HG03442 (cell line): ENCODE data around the gene NAALADL2.

Experiments used
- ATAC-seq: cut with Tn5 transposase; IDR thresholded peaks from one replicate; pipeline ENCODE4 v1.9.1; 2021; ENCODE audit warnings: mild to moderate bottlenecking, moderate library complexity; ENCODE audit not compliant: unreplicated experiment

The NAALADL2 gene

DNA sequence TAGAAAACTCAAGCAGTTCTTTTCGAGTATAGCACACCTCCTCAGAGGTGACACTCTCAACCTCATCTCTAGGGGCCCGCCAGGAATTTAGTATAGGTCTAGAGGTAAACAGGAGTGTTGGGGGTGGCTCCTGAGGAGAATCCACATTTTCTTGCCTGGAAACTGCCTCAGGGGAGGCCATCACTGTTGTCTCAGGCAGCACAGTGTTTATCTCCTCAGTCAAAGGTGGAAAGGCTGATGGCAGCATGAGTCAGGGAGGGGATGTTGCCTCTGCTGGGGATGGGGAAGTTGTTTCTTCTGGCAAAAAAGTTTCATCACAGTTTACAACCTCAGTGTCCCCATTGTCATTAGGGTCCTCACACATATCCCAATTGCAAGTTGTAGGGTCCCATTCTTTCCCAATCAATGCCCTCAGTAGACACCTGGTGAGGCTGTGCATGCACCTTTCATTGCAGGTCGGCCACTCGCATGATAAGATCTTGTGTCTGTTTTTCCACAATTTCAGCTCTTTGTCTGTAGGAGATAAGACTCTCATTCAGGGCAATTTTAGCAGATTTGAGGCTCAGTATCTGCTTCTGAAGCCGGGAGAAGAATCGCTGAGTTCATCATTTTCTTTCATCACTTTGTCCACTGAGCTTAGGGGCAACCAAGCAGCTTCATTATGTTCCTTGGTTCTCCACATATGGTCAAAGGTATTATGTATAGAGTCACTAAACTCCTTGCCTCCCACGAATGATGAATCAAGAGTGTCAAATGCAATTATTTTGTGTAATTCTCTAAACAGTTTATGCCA lies 25.8 kb downstream of the NAALADL2 start:
- ATAC-seq, result no peak

DNA sequence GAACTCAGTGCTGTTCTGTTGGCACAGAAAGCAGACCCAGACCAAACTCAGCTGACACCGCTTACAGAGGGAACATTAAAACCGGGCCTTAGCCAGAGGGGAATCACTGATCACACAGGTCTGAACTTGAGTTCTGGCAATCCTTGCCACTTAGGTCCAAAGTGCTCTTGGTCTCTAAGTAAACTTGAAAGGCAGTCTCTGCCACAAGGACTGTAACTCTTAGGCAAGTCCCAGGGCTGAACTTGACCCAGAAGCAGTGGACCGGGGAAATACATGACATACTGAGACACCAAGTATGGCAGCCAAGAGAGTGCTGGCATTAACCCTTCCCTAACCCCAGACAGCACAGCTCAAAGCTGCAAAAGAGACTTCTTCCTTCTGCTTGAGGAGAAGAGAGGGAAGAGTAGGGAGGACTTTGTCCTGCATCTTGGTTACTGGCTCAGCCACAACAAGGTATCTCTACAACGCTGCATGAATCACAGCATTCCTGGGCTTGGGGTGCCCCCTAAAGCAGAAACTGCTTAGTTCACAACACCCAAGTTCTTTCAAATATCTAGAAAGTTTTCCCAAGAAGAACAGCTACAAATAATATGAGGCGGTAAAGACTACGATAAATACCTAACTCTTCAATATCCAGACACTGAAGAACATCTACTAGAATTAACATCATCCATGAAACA lies 32.5 kb downstream of the NAALADL2 start:
- no peak for ATAC-seq

- no peak for ATAC-seq
These were observed 47.9 kb downstream of the NAALADL2 start for GRCh38 chr3:174907027-174907426.

GRCh38 chr3:174907628-174908407 lies 48.7 kb downstream of the NAALADL2 start:
- ATAC-seq, result no peak

DNA sequence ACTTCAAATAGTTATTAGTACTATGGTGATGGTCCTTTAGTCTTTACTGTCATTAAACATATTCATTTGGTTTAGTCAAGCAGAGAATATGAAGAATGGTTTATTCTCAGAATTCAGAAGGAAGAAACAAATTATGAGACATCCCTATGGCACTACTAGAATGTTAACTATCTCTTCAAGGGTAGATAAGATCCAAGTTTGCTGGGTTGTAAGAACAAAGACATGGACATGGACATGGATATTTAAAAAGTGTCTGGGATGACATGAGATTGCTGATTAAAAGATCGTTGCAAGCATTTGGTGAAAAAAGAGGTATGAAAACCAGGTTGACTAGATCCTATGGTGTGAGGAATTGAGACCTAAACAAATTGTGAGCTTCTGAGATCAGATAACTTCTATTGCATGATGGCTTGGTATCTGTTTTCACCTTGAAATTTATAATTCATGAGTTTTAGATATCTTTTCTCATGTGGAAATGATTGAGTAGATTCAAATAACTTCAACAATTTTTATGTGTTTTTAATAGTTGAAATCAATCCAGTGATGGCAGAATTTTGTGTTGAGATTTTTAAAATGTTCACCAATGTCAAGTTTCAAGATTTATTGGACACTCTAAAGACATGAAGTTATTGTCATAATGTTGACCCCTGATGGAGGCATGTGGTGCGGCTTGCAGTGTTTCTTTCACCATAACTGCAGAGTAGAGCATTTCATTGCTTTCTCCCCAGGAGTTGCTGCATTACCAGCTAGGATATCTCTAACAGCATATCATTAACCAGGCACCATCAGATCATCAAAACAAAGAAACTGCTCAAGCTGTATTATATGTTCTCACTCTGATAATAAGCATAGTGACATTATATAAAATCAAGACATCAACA lies 72.6 kb downstream of the NAALADL2 start:
- no peak for ATAC-seq

DNA sequence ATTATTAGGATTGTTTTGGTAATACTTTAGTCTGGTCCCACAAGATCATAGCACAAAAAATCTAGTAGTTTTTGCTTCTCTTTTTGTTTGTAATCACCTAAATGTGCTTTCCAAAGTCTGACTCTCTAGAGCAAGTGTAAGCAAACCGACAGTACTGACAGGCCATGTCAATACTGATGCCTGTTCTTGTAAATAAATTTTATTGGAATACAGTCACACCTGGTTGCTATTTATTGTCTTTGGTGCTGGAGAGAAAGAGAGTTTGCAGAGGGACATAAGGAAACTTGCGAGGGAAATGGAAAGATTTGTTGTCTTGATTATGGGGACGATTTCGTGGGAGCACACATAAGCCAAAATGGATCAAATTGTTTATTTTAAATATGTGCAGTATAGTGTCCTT lies 77.5 kb downstream of the NAALADL2 start:
- ATAC-seq, result no peak

DNA sequence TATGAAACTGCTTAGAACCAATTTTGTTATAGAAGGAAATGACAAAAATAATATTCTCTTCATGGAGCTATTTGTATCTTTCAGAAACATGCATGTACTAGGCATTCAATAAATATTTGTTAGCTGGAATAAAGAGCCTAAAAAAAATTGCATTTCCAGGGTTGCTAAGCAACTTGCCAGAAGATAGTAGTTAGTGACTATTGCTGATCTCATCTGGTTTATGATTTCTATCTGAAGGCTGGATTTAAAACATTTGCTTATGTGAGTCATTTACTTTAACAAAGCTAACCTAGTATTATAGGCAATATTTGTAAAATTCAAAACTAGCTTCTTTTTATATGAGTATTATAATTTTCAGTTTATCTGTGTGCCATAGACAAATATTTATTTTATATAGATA lies 78.3 kb downstream of the NAALADL2 start:
- ATAC-seq, result no peak

GRCh38 chr3:174938102-174938501 lies 79.0 kb downstream of the NAALADL2 start:
- no peak for ATAC-seq

DNA sequence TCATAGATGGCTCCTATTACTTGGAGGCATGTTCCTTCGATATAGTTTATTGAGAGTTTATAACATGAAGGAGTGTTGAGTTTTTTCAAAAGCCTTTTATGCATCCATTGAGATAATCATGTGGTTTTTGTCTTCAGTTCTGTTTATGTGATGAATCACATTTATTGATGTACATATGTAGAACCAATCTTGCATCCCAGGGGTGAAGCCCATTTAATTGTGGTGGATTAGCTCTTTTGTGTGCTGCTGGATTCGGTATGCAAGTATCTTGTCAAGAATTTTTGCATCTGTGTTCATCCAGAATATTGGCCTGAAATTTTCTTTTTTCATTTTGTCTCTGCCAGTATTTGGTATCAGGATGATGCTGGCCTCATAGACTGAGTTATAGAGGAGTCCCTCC lies 81.0 kb downstream of the NAALADL2 start:
- no peak for ATAC-seq

- ATAC-seq, result no peak
These were observed 86.1 kb downstream of the NAALADL2 start for GRCh38 chr3:174945276-174945675.

DNA sequence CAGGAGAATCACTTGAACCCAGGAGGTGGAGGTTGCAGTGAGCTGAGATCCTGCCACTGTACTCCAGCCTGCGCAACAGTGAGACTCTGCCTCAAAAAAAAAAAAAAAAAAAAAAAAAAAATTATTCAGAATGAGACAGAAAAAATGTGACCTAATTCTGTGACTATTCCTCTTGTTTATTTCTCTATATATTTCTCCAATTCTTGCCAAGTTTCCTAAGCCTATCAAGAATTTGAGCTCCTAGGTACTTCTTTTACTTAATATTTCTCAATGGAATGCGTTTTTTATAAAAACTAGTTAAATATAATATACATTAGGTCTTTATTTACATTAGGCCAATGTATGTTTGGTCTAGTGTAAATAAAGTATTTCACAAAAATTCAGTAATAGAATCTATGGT lies 86.8 kb downstream of the NAALADL2 start:
- no peak for ATAC-seq

DNA sequence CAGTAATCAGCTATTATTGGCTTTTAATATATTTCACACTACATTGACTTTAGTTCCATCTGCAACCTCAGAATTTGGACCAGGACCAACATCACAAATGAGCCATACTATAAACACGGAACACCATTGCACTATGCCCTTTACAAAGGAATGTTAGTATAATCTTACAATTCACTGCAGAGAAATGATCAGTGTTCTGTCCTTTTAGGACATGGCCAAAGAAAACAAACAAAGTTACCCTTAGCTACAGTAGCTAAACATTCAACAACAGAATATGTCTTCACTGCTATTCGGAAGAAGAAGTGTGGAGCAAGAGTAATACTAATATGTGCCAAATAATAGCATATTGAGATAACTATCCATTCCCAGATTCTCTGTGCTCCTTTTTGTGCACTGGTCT lies 90.4 kb downstream of the NAALADL2 start:
- no peak for ATAC-seq

DNA sequence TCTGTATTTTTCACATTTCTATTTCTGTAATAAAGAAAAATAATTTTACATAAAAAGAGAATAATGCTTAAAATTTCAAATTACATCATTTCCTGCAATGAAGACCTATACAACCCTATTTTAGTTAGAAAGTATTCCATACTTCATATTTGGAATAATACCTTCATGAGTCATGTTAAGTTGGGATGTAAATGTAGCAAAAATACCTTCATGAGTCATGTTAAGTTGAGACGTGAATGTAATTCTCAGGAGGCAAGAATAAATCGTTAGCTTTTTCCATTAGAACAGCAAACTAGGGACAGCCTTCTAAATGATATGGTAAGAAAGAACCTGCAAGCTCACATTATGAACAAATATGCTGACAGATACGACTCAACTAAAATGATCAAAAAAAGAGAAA lies 91.9 kb downstream of the NAALADL2 start:
- ATAC-seq, result no peak

- ATAC-seq, result no peak
These were observed 92.4 kb downstream of the NAALADL2 start for GRCh38 chr3:174951498-174952005.

DNA sequence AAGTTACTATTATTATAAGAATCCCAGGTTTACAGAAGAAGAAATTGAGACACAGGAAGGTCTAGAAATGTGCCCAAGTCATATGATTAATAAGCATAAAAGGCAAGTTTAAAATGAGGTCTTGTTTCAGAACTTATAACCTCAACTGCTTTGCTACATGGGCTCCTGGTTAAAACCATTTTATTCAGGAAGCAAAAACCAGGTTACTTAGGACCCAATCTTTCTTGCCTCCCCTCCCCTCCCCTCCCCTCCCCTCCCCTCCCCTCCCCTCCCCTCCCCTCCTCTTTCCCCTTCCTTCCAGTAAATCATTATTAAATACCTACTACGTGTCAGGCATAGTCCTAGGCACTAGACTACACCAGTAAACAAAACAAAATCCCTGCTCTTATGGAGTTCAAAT lies 93.9 kb downstream of the NAALADL2 start:
- ATAC-seq, result no peak

GRCh38 chr3:174955513-174956016 lies 96.4 kb downstream of the NAALADL2 start:
- ATAC-seq, result no peak

DNA sequence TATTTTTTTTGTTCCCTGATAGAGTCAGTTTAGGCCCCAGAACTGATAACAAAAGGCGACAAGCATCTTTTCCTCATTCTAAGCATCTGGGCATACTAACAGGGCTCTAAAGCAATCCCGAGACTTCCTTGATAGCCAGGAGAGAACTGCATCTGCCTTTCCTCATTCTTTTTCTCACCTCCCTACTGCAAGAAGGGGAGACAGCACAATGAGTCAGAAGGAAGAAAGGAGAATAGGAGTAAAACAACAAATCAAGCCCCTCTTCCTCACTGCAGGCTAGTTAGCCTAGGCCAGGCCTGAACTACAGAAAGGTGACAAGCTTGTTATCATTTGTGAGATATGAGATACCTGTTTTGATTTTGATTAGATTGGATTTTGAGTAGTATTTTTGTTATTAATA lies 97.9 kb downstream of the NAALADL2 start:
- no peak for ATAC-seq

DNA sequence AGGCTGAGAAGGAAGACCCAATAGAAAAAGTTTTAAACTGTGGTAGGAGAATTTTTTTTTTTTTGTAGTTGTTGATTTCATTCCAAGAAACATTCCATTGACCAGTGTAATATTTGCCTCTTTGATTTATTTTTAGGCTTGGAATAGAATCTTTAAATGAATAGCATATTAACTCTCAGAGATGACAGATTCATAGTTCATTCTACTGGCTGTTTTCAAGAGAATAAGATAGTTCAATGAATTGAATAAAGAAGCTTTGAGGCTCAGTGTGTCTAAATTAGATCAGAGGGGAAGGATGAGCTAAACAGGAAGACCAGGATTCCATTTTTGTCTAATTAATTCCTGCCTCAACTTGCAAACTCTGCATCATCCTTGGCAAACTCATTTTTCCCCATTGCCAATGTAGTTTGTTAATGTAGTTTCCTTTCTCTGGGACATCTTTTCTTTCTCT lies 98.4 kb downstream of the NAALADL2 start:
- no peak for ATAC-seq

DNA sequence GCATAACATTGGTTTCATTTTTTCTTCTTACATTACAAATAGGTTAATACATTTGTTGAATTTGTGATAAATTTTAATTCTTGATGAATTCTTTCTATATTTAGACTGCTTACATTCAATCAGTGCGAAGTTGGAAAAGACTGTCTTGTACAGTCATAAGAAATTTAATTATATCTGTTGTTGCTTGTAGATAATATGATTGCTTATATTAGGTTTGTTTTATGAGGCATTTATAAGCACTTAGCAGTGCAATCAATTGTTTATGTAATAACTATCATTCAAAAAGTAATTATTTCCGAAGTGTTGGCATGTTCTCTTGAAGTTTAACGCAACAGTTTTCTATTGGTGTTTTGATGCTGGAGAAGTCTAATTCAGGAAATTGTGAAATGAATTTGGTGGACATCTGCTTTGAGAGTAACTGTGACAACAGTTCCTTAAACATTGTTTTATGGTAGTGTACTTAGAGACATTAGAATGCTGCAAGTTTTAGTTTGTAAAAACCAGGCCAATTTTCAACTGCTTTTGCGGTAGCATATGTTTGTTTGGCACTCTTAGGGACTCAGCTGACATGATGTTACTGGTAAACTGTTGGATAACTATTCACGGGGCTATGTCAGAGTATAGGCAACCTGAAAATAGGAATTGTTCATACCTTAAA lies 99.7 kb downstream of the NAALADL2 start:
- no peak for ATAC-seq

GRCh38 chr3:174959556-174960065 lies 100.5 kb downstream of the NAALADL2 start:
- no peak for ATAC-seq
